T-helper 2 cell (primary cell): ENCODE results near the gene SMARCD2.

ENCODE experiments used
- DNase-seq, 5 experiments: peaks; one replicate each; pipeline versions ENCODE4 v3.0.0 to v3.0.0-alpha.2; 2012 to 2022

The SMARCD2 gene

GRCh38 chr17:63831505-63831904, 11.0 kb downstream of the SMARCD2 start:
- peak in 1 of 5 experiments; percentile 61 for DNase-seq

GRCh38 chr17:63830904-63831491, 11.5 kb downstream of the SMARCD2 start:
- DNase-seq, result no peak

- no peak for DNase-seq
These were observed 12.2 kb downstream of the SMARCD2 start for GRCh38 chr17:63830278-63830677.

GRCh38 chr17:63828936-63829335, 13.5 kb downstream of the SMARCD2 start:
- no peak for DNase-seq

GRCh38 chr17:63827801-63828221, 14.7 kb downstream of the SMARCD2 start:
- no peak for DNase-seq

GRCh38 chr17:63827002-63827800, 15.3 kb downstream of the SMARCD2 start, which contains the start of the genes FTSJ3 and PSMC5:
TSS of gene FTSJ3 (minus strand) at chr17:63827663. CDS start at chr17:63826902, 761 bp downstream.
TSS of gene PSMC5 (plus strand) at chr17:63827431. CDS start at chr17:63827491, 60 bp downstream.
- peak; percentile 82 to 97 (median 95) for DNase-seq

- DNase-seq, result no peak
These were observed 15.9 kb downstream of the SMARCD2 start for GRCh38 chr17:63826468-63827001.

GRCh38 chr17:63824362-63824761, 18.1 kb downstream of the SMARCD2 start:
- DNase-seq, result no peak

- DNase-seq, result peak in 1 of 5 experiments; percentile 37
These were observed 18.7 kb downstream of the SMARCD2 start for GRCh38 chr17:63823659-63824331.

GRCh38 chr17:63822537-63822936, 19.9 kb downstream of the SMARCD2 start:
- no peak for DNase-seq

GRCh38 chr17:63821804-63822203, 20.7 kb downstream of the SMARCD2 start:
- no peak for DNase-seq

- DNase-seq, result peak in 1 of 5 experiments; percentile 31
These were observed 21.4 kb downstream of the SMARCD2 start for GRCh38 chr17:63820963-63821561.

- DNase-seq, result peak in 1 of 5 experiments; percentile 65
These were observed 22.6 kb downstream of the SMARCD2 start for GRCh38 chr17:63819585-63820537.

- no peak for DNase-seq
These were observed 23.4 kb downstream of the SMARCD2 start for GRCh38 chr17:63819131-63819530.

GRCh38 chr17:63817736-63818385, 24.6 kb downstream of the SMARCD2 start:
- DNase-seq, result no peak

GRCh38 chr17:63816669-63817068, 25.8 kb downstream of the SMARCD2 start:
- DNase-seq, result no peak

- DNase-seq, result no peak
These were observed 26.4 kb downstream of the SMARCD2 start for GRCh38 chr17:63816123-63816522.

GRCh38 chr17:63809970-63810369, 32.5 kb downstream of the SMARCD2 start:
- no peak for DNase-seq

GRCh38 chr17:63805591-63805990, 36.9 kb downstream of the SMARCD2 start:
- DNase-seq, result no peak

GRCh38 chr17:63804328-63804727, 38.2 kb downstream of the SMARCD2 start:
- DNase-seq, result no peak

GRCh38 chr17:63800783-63801182, 41.7 kb downstream of the SMARCD2 start:
- DNase-seq, result no peak
